ENCODE measurements around the gene FAM169A. TPM values are rescaled to one million over a fixed set of nuclear protein-coding genes. Genes with fewer than 3 reads are reported as not detected.
"Not testable (repeated sequence)": the region's sequence is repeated elsewhere in the genome, so short reads cannot be mapped to it uniquely, and the experiment has no call there.

FAM169A gene
- total RNA-seq: 1 to 10 TPM; 1.1 to 2.2 TPM

GRCh38 chr5:74865804-74866595 is at the start of gene FAM169A:
Gene FAM169A (minus strand): TSS chr5:74866387. CDS start chr5:74841676, 24,711 bp downstream.
- Histone ChIP-seq H3K4me3 (peak within 1 kb of the TSS; percentile 75), H3K9me3 (no peaks in the 10 kb centered on the region), H3K27ac (no peak within 1 kb of the TSS), H3K27me3 (replicated peaks; ENCODE audit: insufficient read depth) (no peaks in the 10 kb centered on the region), H3K36me3 (no peaks in the 10 kb centered on the region), H3K4me1 (ENCODE audit: control insufficient read depth in 1 of 2, low read depth in 2 of 2) (peaks cover 0 to 4% of the 10 kb centered on the region in 2 donors)
- no peak for TF ChIP-seq CTCF (IDR thresholded peaks at IDR 0.05)
- ATAC-seq (ENCODE audit: insufficient number of reproducible peaks, low FRiP score, low read depth) (peak; percentile 29), DNase-seq (ENCODE audit: low spot score) (no peak)

- H3K9me3 ChIP-seq: no peaks in the 10 kb centered on the region
- no peaks in the 10 kb centered on the region for H3K27me3 ChIP-seq (replicated peaks; ENCODE audit: insufficient read depth)
- DNase-seq (ENCODE audit: low spot score) (no peak), ATAC-seq (ENCODE audit: insufficient number of reproducible peaks, low FRiP score, low read depth) (no peak)
- no peaks in the 10 kb centered on the region for H3K4me1 ChIP-seq (ENCODE audit: control insufficient read depth in 1 of 2, low read depth in 2 of 2)
- H3K4me3 ChIP-seq: no peak overlapping the region
- no peak for TF ChIP-seq CTCF (IDR thresholded peaks at IDR 0.05)
- no peak overlapping the region for H3K27ac ChIP-seq
- H3K36me3 ChIP-seq: no peaks in the 10 kb centered on the region
Observed at GRCh38 chr5:74915488-74915887, 49.3 kb upstream of the FAM169A start.

- not testable (repeated sequence) for H3K36me3 ChIP-seq; H3K4me1 ChIP-seq (ENCODE audit: control insufficient read depth in 1 of 2, low read depth in 2 of 2); H3K4me3 ChIP-seq; H3K27ac ChIP-seq; DNase-seq (ENCODE audit: low spot score); H3K27me3 ChIP-seq (replicated peaks; ENCODE audit: insufficient read depth); H3K9me3 ChIP-seq; ATAC-seq (ENCODE audit: insufficient number of reproducible peaks, low FRiP score, low read depth)
Observed at GRCh38 chr5:74911421-74911820, 45.2 kb upstream of the FAM169A start.

- H3K4me3 ChIP-seq; H3K4me1 ChIP-seq (ENCODE audit: control insufficient read depth in 1 of 2, low read depth in 2 of 2); H3K36me3 ChIP-seq; H3K9me3 ChIP-seq; DNase-seq (ENCODE audit: low spot score); ATAC-seq (ENCODE audit: insufficient number of reproducible peaks, low FRiP score, low read depth); H3K27ac ChIP-seq; H3K27me3 ChIP-seq (replicated peaks; ENCODE audit: insufficient read depth): not testable (repeated sequence)
Observed at GRCh38 chr5:74909888-74910287, 43.7 kb upstream of the FAM169A start.

GRCh38 chr5:74908237-74908636 is 42.0 kb upstream of the FAM169A start:
- not testable (repeated sequence) for H3K27ac ChIP-seq; ATAC-seq (ENCODE audit: insufficient number of reproducible peaks, low FRiP score, low read depth); DNase-seq (ENCODE audit: low spot score); H3K4me3 ChIP-seq; H3K27me3 ChIP-seq (replicated peaks; ENCODE audit: insufficient read depth); H3K4me1 ChIP-seq (ENCODE audit: control insufficient read depth in 1 of 2, low read depth in 2 of 2); H3K36me3 ChIP-seq; H3K9me3 ChIP-seq

GRCh38 chr5:74904713-74905112 is 38.5 kb upstream of the FAM169A start:
- H3K27me3 ChIP-seq (replicated peaks; ENCODE audit: insufficient read depth); H3K9me3 ChIP-seq; H3K4me3 ChIP-seq; H3K36me3 ChIP-seq; DNase-seq (ENCODE audit: low spot score); H3K27ac ChIP-seq; H3K4me1 ChIP-seq (ENCODE audit: control insufficient read depth in 1 of 2, low read depth in 2 of 2); ATAC-seq (ENCODE audit: insufficient number of reproducible peaks, low FRiP score, low read depth): not testable (repeated sequence)

GRCh38 chr5:74903165-74903787 is 37.1 kb upstream of the FAM169A start:
- H3K27ac ChIP-seq: no peak overlapping the region
- DNase-seq (ENCODE audit: low spot score): no peak
- no peaks in the 10 kb centered on the region for H3K9me3 ChIP-seq
- ATAC-seq (ENCODE audit: insufficient number of reproducible peaks, low FRiP score, low read depth): no peak
- H3K27me3 ChIP-seq (replicated peaks; ENCODE audit: insufficient read depth): no peaks in the 10 kb centered on the region
- H3K4me1 ChIP-seq (ENCODE audit: control insufficient read depth in 1 of 2, low read depth in 2 of 2): no peaks in the 10 kb centered on the region
- no peak overlapping the region for H3K4me3 ChIP-seq
- no peaks in the 10 kb centered on the region for H3K36me3 ChIP-seq
- no peak for TF ChIP-seq CTCF (IDR thresholded peaks at IDR 0.05)
